ENCODE measurements around the gene LSS.

LSS gene

GRCh38 chr21:46210378-46211136 lies 18.0 kb downstream of the LSS start:
- no peak for TF ChIP-seq CTCF (IDR thresholded peaks at IDR 0.05; ENCODE audit: control insufficient read depth, insufficient read depth, low read depth, low read length, missing control alignments)
- H3K4me3 ChIP-seq (ENCODE audit: control insufficient read depth, low read depth, low read length), result no peak overlapping the region
- no peak for DNase-seq (ENCODE audit: low read depth)

GRCh38 chr21:46208761-46209721 lies 19.5 kb downstream of the LSS start:
- TF ChIP-seq CTCF (IDR thresholded peaks at IDR 0.05; ENCODE audit: control insufficient read depth, insufficient read depth, low read depth, low read length, missing control alignments), result no peak
- no peak overlapping the region for H3K4me3 ChIP-seq (ENCODE audit: control insufficient read depth, low read depth, low read length)
- no peak for DNase-seq (ENCODE audit: low read depth)

- no peak for DNase-seq (ENCODE audit: low read depth)
- H3K4me3 ChIP-seq (ENCODE audit: control insufficient read depth, low read depth, low read length), result no peak overlapping the region
- no peak for TF ChIP-seq CTCF (IDR thresholded peaks at IDR 0.05; ENCODE audit: control insufficient read depth, insufficient read depth, low read depth, low read length, missing control alignments)
Measured at GRCh38 chr21:46207920-46208591, 20.5 kb downstream of the LSS start.

- TF ChIP-seq CTCF (IDR thresholded peaks at IDR 0.05; ENCODE audit: control insufficient read depth, insufficient read depth, low read depth, low read length, missing control alignments), result no peak
- H3K4me3 ChIP-seq (ENCODE audit: control insufficient read depth, low read depth, low read length), result no peak overlapping the region
- DNase-seq (ENCODE audit: low read depth), result no peak
Measured at GRCh38 chr21:46207006-46207919, 21.3 kb downstream of the LSS start.

- no peak for TF ChIP-seq CTCF (IDR thresholded peaks at IDR 0.05; ENCODE audit: control insufficient read depth, insufficient read depth, low read depth, low read length, missing control alignments)
- no peak for DNase-seq (ENCODE audit: low read depth)
- no peak overlapping the region for H3K4me3 ChIP-seq (ENCODE audit: control insufficient read depth, low read depth, low read length)
Measured at GRCh38 chr21:46206163-46207005, 22.2 kb downstream of the LSS start.

Measured in AG09309 (cell line).